Measurements from ENCODE around the gene MYO18A.
A peak's percentile ranks its signal among the peaks of the same experiment; 100 is the strongest.

Gene MYO18A

DNA sequence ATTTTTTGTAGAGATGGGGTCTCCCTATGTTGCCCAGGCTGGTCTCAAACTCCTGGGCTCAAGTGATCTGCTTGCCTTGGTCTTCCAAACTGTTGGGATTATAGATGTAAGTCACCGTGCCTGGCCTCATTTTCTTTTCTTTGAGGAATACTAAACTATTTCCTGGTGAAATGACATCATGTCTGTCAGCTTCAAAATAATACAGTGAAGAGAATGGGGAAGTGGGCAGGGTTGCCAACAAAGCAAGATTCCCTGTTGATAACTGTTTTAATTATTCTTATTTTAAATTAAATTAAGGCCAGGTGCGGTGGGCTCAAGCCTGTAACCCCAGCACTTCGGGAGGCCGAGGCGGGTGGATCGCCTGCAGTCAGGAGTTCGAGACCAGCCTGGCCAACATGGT is 116.2 kb downstream of the MYO18A start:
- TF ChIP-seq, protein P1, sequence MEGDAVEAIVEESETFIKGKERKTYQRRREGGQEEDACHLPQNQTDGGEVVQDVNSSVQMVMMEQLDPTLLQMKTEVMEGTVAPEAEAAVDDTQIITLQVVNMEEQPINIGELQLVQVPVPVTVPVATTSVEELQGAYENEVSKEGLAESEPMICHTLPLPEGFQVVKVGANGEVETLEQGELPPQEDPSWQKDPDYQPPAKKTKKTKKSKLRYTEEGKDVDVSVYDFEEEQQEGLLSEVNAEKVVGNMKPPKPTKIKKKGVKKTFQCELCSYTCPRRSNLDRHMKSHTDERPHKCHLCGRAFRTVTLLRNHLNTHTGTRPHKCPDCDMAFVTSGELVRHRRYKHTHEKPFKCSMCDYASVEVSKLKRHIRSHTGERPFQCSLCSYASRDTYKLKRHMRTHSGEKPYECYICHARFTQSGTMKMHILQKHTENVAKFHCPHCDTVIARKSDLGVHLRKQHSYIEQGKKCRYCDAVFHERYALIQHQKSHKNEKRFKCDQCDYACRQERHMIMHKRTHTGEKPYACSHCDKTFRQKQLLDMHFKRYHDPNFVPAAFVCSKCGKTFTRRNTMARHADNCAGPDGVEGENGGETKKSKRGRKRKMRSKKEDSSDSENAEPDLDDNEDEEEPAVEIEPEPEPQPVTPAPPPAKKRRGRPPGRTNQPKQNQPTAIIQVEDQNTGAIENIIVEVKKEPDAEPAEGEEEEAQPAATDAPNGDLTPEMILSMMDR (IDR thresholded peaks at IDR 0.05; ENCODE audit: low read length, missing control alignments), result no peak
- DNase-seq (ENCODE audit: low read depth), result no peak
- H3K4me3 ChIP-seq (replicated peaks; ENCODE audit: low read depth, low read length), result no peak overlapping the region

DNA sequence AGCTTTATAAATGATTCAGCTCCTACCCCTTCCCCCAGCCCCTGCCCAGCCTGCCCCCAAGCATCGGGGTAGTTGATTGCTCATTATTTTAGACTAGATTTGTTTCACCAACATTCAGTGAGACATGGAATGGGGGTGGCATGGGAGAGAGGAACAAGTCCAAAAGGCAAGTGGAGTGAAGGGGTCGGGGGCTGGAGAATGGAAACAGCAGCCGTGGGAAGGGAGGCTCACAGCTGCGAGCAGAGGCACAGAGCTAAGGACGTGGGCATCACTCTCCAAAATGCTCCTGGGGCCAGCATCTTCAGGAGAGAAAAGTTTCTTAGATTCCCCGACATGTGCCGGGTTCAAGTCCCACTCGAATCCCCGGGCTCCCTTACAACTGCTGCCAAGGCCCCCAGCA is 118.0 kb downstream of the MYO18A start:
- no peak overlapping the region for H3K4me3 ChIP-seq (replicated peaks; ENCODE audit: low read depth, low read length)
- no peak for DNase-seq (ENCODE audit: low read depth)
- TF ChIP-seq, protein P1 (IDR thresholded peaks at IDR 0.05; ENCODE audit: low read length, missing control alignments), result no peak

DNA sequence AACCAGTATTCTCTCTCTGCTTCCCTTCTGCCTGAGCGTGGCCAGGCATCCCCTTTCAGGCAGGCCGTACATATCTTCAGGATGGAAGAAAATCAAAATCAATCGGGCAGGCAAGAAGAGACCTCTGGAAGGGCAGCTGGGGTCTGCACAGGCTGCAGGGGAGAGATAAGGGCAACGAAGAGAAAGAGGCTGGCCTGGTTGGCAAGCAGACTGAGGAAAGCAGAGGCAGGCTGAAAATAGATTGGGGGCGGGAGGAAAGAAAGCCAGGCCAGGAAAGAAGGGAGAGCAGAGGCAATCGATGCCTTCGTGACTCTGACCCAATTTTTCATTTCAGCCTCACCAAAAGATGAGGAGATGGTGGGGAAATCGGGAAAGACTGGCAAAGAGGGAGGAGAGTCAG is 119.2 kb downstream of the MYO18A start:
- no peak overlapping the region for H3K4me3 ChIP-seq (replicated peaks; ENCODE audit: low read depth, low read length)
- DNase-seq (ENCODE audit: low read depth), result peak; percentile 25
- TF ChIP-seq, protein P1 (IDR thresholded peaks at IDR 0.05; ENCODE audit: low read length, missing control alignments), result no peak

DNA sequence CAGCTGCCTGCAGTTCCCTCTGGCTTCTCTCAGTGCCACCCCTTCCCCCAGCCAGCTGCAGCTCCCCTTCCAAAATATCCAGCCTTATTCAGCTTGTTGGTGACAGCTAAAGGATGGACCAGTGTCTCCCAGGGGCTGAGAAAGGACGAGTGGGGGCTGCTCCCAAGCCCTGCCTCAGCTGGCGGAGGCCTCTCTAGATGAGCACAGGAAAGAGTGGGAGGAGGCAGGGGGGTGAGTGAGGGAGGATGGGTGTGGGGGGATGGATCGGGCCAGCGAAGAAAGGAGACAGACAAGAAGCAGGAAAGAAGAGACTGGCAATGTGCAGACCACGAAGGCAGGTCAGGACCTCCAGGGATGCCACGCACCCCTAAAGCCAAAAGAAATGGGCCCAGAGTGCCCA is 119.7 kb downstream of the MYO18A start:
- DNase-seq (ENCODE audit: low read depth), result peak; percentile 45
- TF ChIP-seq, protein P1 (IDR thresholded peaks at IDR 0.05; ENCODE audit: low read length, missing control alignments), result no peak
- H3K4me3 ChIP-seq (replicated peaks; ENCODE audit: low read depth, low read length), result no peak overlapping the region

DNA sequence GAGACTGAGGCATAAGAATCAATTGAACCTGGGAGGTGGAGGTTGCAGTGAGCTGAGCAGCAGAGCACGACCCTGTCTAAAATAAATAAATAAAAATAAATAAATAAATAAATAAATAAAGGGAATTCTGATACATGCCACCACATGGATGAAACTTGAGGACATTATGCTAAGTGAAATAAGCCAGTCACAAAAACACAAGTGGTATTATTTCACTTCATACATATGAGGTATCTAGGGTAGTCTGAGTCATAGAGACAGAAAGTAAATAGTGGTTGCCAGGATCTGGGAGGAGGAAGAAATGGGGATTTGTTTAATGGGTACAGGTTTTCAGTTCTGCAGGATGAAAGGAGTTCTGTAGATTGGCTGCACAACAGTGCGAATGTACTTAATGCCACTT is 120.9 kb downstream of the MYO18A start:
- TF ChIP-seq, protein P1 (IDR thresholded peaks at IDR 0.05; ENCODE audit: low read length, missing control alignments), result no peak
- peak; percentile 65 for DNase-seq (ENCODE audit: low read depth)

DNA sequence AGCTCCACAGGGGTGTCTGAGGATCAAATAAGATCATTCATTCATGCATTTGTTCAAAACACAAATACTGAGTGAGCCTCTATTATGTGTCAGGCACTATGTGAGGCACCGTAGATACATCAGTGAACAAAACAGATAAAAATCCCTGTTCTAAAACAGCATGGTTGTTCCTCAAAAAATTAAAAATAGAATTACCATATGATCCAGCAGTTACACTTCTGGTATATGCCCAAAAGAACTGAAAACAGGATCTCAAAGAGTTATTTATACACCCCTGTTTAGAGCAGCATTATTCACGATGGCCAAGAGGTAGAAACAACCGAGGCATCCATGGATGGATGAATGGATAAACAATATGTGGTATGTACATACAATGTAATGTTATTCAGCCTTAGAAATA is 121.8 kb downstream of the MYO18A start:
- TF ChIP-seq, protein P1 (IDR thresholded peaks at IDR 0.05; ENCODE audit: low read length, missing control alignments), result no peak
- no peak overlapping the region for H3K4me3 ChIP-seq (replicated peaks; ENCODE audit: low read depth, low read length)
- no peak for DNase-seq (ENCODE audit: low read depth)

More for the DNA sequence above, 120.9 kb downstream of the MYO18A start:
- no peak overlapping the region for H3K4me3 ChIP-seq (replicated peaks; ENCODE audit: low read depth, low read length)

DNA sequence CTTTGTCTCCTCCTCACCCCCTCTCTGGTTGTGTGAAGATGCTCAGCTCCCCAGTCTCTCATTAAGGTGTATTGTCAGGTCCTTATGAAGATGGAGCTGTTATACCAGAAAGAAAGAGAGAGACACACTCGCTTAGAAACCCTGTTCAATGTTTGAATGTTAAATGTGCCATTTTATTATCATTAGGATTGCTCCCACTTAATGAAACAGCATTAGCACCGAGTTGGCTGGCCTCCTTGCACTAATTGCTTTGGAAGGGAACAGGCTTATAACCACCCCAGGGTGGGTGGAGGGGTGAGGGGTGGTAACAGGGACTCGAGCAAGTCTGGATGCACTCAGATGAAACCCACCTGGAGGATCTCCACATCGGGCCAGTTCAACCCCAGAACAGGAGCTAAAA is 122.8 kb downstream of the MYO18A start:
- no peak for DNase-seq (ENCODE audit: low read depth)
- H3K4me3 ChIP-seq (replicated peaks; ENCODE audit: low read depth, low read length), result no peak overlapping the region
- TF ChIP-seq, protein P1 (IDR thresholded peaks at IDR 0.05; ENCODE audit: low read length, missing control alignments), result no peak
